HEK293 (cell line): Measurements from ENCODE around the gene C16orf82.
"Not testable (repeated sequence)": the region's sequence is repeated elsewhere in the genome, so short reads cannot be mapped to it uniquely, and the experiment has no call there.

Experiments used
- CTCF ChIA-PET: fragments of 350-600 bp; formaldehyde crosslinking; extraction: SDS; loops from one replicate; lab custom pipeline; 2021; ENCODE audit warnings: antibody characterized with exemption; lab: Yijun Ruan, JAX
- POLR2A ChIA-PET: fragments of 300-600 bp; formaldehyde crosslinking; extraction: SDS; loops from one replicate; lab custom pipeline; 2020; ENCODE audit warnings: antibody characterized with exemption, inconsistent platforms; lab: Yijun Ruan, JAX
- H3K27ac ChIP-seq: fragments of 200-500 bp; sonication (Bioruptor generic); 2 replicates; pipeline ENCODE4 v1.5.1; 2014; ENCODE audit warnings: low read depth, low read length, control low read depth, inconsistent platforms; ENCODE audit errors: extremely low read depth
- H3K36me3 ChIP-seq, 2 experiments: fragments of 200-500 bp in 1 of 2; sonication (Bioruptor generic) in 1 of 2; 1 replicate in 1 of 2; 2 replicates in 1 of 2; pipeline ENCODE4 v1.5.1; 2014 to 2017; ENCODE audit warnings: inconsistent platforms in 2 of 2, low read length in 2 of 2; ENCODE audit not compliant: control insufficient read depth in 2 of 2, insufficient read depth in 1 of 2
- H3K4me1 ChIP-seq: fragments of 200-500 bp; sonication (Bioruptor generic); 2 replicates; pipeline ENCODE4 v1.5.1; 2014; ENCODE audit warnings: mild to moderate bottlenecking, low read length, inconsistent platforms; ENCODE audit not compliant: control insufficient read depth, insufficient read depth
- H3K4me3 ChIP-seq: 2 replicates; pipeline ENCODE4 v1.5.1; 2011; ENCODE audit warnings: low read depth, mild to moderate bottlenecking, control low read depth, low read length, moderate library complexity
- H3K9me3 ChIP-seq: fragments of 200-500 bp; sonication (Bioruptor generic); 2 replicates; pipeline ENCODE4 v1.5.1; 2014; ENCODE audit warnings: low read depth, low read length, inconsistent platforms; ENCODE audit not compliant: control insufficient read depth, insufficient read depth
- BCL11A ChIP-seq: fragments of 450-650 bp; formaldehyde crosslinking; IDR thresholded peaks from 2 replicates; pipeline ENCODE4 v1.5.1; 2016; ENCODE audit warnings: low read depth, missing biosample characterization, missing genetic modification characterization
- HOXC10 ChIP-seq: sonication (generic); formaldehyde crosslinking; IDR thresholded peaks from 2 replicates; pipeline ENCODE4 v1.8.1; 2023; ENCODE audit warnings: mild to moderate bottlenecking, missing genetic modification reagents
- KLF16 ChIP-seq: fragments of 450-650 bp; formaldehyde crosslinking; IDR thresholded peaks from 2 replicates; pipeline ENCODE4 v1.5.1; 2017; ENCODE audit warnings: missing biosample characterization, missing genetic modification characterization
- KLF9 ChIP-seq: fragments of 450-650 bp; formaldehyde crosslinking; IDR thresholded peaks from 2 replicates; pipeline ENCODE4 v1.5.1; 2016; ENCODE audit warnings: missing biosample characterization, missing genetic modification characterization, low read depth
- MZF1 ChIP-seq: fragments of 450-650 bp; formaldehyde crosslinking; IDR thresholded peaks from 2 replicates; pipeline ENCODE4 v1.5.1; 2017; ENCODE audit warnings: missing biosample characterization, missing genetic modification characterization, borderline replicate concordance
- SALL2 ChIP-seq: fragments of 450-650 bp; formaldehyde crosslinking; IDR thresholded peaks from 2 replicates; pipeline ENCODE4 v1.5.0; 2017; ENCODE audit warnings: missing biosample characterization, mild to moderate bottlenecking, missing genetic modification characterization, borderline replicate concordance
- YY1 ChIP-seq: fragments of 450-650 bp; formaldehyde crosslinking; IDR thresholded peaks from 2 replicates; pipeline ENCODE4 v1.5.1; 2018; ENCODE audit warnings: missing biosample characterization, missing genetic modification characterization
- ZBTB17 ChIP-seq: fragments of 450-650 bp; formaldehyde crosslinking; IDR thresholded peaks from 2 replicates; pipeline ENCODE4 v1.5.1; 2016; ENCODE audit warnings: missing biosample characterization, missing genetic modification characterization
- ZFP41 ChIP-seq: fragments of 450-650 bp; formaldehyde crosslinking; IDR thresholded peaks from 2 replicates; pipeline ENCODE4 v1.5.1; 2016; ENCODE audit warnings: missing biosample characterization, missing genetic modification characterization, borderline replicate concordance
- ZNF132 ChIP-seq: fragments of 450-650 bp; formaldehyde crosslinking; IDR thresholded peaks from 2 replicates; pipeline ENCODE4 v1.5.1; 2017; ENCODE audit warnings: missing biosample characterization, missing genetic modification characterization, borderline replicate concordance
- ZNF221 ChIP-seq: fragments of 450-650 bp; formaldehyde crosslinking; IDR thresholded peaks from 2 replicates; pipeline ENCODE4 v1.5.1; 2017; ENCODE audit warnings: missing biosample characterization, missing genetic modification characterization, borderline replicate concordance
- ZNF274 ChIP-seq, 2 experiments: fragments of 200-500 bp in 1 of 2; fragments of 450-650 bp in 1 of 2; sonication (Bioruptor generic) in 1 of 2; formaldehyde crosslinking in 1 of 2; IDR thresholded peaks; 2 replicates each; pipeline versions ENCODE4 v1.5.1 to v1.6.1; 2014 to 2016; ENCODE audit warnings: borderline replicate concordance in 1 of 2, inconsistent platforms in 1 of 2, low read length in 1 of 2, missing biosample characterization in 1 of 2, missing genetic modification characterization in 1 of 2
- ZNF292 ChIP-seq: fragments of 450-650 bp; formaldehyde crosslinking; IDR thresholded peaks from 2 replicates; pipeline ENCODE4 v1.5.1; 2016; ENCODE audit warnings: low read depth, missing biosample characterization, missing genetic modification characterization, borderline replicate concordance
- ZNF311 ChIP-seq: fragments of 450-650 bp; formaldehyde crosslinking; IDR thresholded peaks from 2 replicates; pipeline ENCODE4 v1.5.1; 2017; ENCODE audit warnings: missing biosample characterization, missing genetic modification characterization, borderline replicate concordance
- ZNF341 ChIP-seq: fragments of 450-650 bp; formaldehyde crosslinking; IDR thresholded peaks from 2 replicates; pipeline ENCODE4; 2016; ENCODE audit warnings: low read depth, missing biosample characterization, missing genetic modification characterization
- ZNF404 ChIP-seq: fragments of 450-650 bp; formaldehyde crosslinking; IDR thresholded peaks from 2 replicates; pipeline ENCODE4 v1.5.1; 2017; ENCODE audit warnings: missing biosample characterization, missing genetic modification characterization
- ZNF426 ChIP-seq: fragments of 450-650 bp; formaldehyde crosslinking; IDR thresholded peaks from 2 replicates; pipeline ENCODE4 v1.5.1; 2017; ENCODE audit warnings: missing biosample characterization, missing genetic modification characterization, mild to moderate bottlenecking, inconsistent platforms, moderate library complexity
- ZNF514 ChIP-seq: fragments of 450-650 bp; formaldehyde crosslinking; IDR thresholded peaks from 2 replicates; pipeline ENCODE4 v1.5.1; 2016; ENCODE audit warnings: missing biosample characterization, missing genetic modification characterization
- ZNF555 ChIP-seq: fragments of 450-650 bp; formaldehyde crosslinking; conservative IDR thresholded peaks from 2 replicates; pipeline ENCODE4 v1.5.1; 2017; ENCODE audit warnings: missing biosample characterization, mild to moderate bottlenecking, missing genetic modification characterization, inconsistent platforms
- ZNF670 ChIP-seq: fragments of 450-650 bp; formaldehyde crosslinking; IDR thresholded peaks from 2 replicates; pipeline ENCODE4 v1.5.1; 2016; ENCODE audit warnings: missing biosample characterization, missing genetic modification characterization, low read depth
- ZNF707 ChIP-seq: fragments of 450-650 bp; formaldehyde crosslinking; IDR thresholded peaks from 2 replicates; pipeline ENCODE4 v1.5.1; 2016; ENCODE audit warnings: missing biosample characterization, missing genetic modification characterization
- ZNF76 ChIP-seq: fragments of 450-650 bp; formaldehyde crosslinking; IDR thresholded peaks from 2 replicates; pipeline ENCODE4; 2016; ENCODE audit warnings: low read depth, missing biosample characterization, missing genetic modification characterization, borderline replicate concordance
- ZXDB ChIP-seq: fragments of 450-650 bp; formaldehyde crosslinking; IDR thresholded peaks from 2 replicates; pipeline ENCODE4 v1.5.1; 2016; ENCODE audit warnings: missing biosample characterization, missing genetic modification characterization
- TF ChIP-seq, protein P1 (sequence below): fragments of 450-650 bp; formaldehyde crosslinking; IDR thresholded peaks from 2 replicates; pipeline ENCODE4 v1.5.1; 2016; ENCODE audit warnings: missing biosample characterization, missing genetic modification characterization
- TF ChIP-seq, protein P2 (sequence below): fragments of 450-650 bp; formaldehyde crosslinking; IDR thresholded peaks from 2 replicates; pipeline ENCODE4 v1.5.1; 2017; ENCODE audit warnings: missing biosample characterization, missing genetic modification characterization
- TF ChIP-seq, protein P3 (sequence below): fragments of 450-650 bp; formaldehyde crosslinking; optimal IDR thresholded peaks from 2 replicates; pipeline ENCODE3; 2016; ENCODE audit warnings: missing biosample characterization, mild to moderate bottlenecking, missing genetic modification characterization
- TF ChIP-seq, protein P4 (sequence below): fragments of 450-650 bp; formaldehyde crosslinking; IDR thresholded peaks from 2 replicates; pipeline ENCODE4 v1.5.1; 2016; ENCODE audit warnings: missing biosample characterization, missing genetic modification characterization

C16orf82 gene

DNA sequence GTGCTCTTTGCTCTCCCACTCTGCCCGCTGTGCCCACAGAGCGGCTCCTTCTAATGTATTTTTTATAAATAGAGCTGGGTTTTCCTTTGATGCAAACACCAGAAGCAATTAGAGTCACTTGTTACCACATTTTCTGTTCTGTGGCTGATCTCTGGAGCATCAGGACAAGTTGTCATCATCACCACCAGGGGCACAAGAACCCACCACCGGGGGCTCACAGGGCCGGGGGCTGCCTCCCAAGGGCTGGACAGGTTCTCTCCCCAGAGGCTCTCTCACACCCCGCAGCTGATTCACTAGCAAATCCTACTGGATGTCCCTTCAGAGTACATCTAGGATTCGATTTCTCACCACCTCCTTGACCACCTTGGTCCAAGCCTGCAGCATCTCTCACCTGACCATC lies 18.5 kb downstream of the C16orf82 start:
- TF ChIP-seq ZNF311 (tag by site-specific recombination) (no peak), ZNF132 (tag by site-specific recombination) (no peak), ZFP41 (tag by site-specific recombination) (no peak), MZF1 (no peak), ZNF555 (tag by site-specific recombination) (no peak), ZNF404 (tag by site-specific recombination) (no peak), ZNF670 (tag by site-specific recombination) (no peak), ZNF707 (tag by site-specific recombination) (no peak), KLF16 (no peak), ZNF341 (tag by site-specific recombination) (no peak), ZNF76 (tag by site-specific recombination) (no peak), ZNF221 (tag by site-specific recombination) (no peak), KLF9 (tag by site-specific recombination) (no peak), HOXC10 (CRISPR knock-in tag) (no peak), ZNF426 (no peak)
- TF ChIP-seq, protein P1, sequence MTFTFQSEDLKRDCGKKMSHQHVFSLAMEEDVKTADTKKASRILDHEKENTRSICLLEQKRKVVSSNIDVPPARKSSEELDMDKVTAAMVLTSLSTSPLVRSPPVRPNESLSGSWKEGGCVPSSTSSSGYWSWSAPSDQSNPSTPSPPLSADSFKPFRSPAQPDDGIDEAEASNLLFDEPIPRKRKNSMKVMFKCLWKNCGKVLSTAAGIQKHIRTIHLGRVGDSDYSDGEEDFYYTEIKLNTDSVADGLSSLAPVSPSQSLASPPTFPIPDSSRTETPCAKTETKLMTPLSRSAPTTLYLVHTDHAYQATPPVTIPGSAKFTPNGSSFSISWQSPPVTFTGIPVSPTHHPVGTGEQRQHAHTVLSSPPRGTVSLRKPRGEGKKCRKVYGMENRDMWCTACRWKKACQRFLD (tag by site-specific recombination): no peak
- TF ChIP-seq, protein P2, sequence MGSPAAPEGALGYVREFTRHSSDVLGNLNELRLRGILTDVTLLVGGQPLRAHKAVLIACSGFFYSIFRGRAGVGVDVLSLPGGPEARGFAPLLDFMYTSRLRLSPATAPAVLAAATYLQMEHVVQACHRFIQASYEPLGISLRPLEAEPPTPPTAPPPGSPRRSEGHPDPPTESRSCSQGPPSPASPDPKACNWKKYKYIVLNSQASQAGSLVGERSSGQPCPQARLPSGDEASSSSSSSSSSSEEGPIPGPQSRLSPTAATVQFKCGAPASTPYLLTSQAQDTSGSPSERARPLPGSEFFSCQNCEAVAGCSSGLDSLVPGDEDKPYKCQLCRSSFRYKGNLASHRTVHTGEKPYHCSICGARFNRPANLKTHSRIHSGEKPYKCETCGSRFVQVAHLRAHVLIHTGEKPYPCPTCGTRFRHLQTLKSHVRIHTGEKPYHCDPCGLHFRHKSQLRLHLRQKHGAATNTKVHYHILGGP: no peak
- ChIA-PET CTCF (interaction anchor here (0.7 kb wide), 1 partner anchor 768 kb away, joined by 3 read pairs; no protein-coding TSS in a partner anchor), POLR2A (no interaction called here)
- H3K36me3 ChIP-seq: no peaks in the 10 kb centered on the region
- no peak overlapping the region for H3K27ac ChIP-seq
- no peaks in the 10 kb centered on the region for H3K4me1 ChIP-seq
- no peaks in the 10 kb centered on the region for H3K9me3 ChIP-seq
- no peak overlapping the region for H3K4me3 ChIP-seq

DNA sequence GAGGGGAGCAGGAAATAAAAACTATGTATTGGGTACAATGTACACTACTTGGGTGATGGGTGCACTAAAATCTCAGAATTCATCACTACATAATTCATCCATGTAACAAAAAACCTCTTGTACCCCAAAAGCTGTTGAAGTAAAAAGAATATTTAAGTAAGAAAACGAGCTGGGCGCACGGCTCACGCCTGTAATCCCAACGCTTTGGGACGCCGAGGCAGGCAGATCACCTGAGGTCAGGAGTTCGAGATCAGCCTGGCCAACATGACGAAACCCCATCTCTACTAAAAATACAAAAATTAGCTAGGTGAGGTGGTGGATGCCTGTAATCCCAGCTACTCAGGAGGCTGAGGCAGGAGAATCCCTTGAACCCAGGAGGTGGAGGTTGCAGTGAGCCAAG lies 19.3 kb downstream of the C16orf82 start:
- H3K4me3 ChIP-seq, H3K36me3 ChIP-seq, H3K9me3 ChIP-seq, CTCF ChIA-PET, H3K4me1 ChIP-seq, H3K27ac ChIP-seq, POLR2A ChIA-PET: not testable (repeated sequence)

DNA sequence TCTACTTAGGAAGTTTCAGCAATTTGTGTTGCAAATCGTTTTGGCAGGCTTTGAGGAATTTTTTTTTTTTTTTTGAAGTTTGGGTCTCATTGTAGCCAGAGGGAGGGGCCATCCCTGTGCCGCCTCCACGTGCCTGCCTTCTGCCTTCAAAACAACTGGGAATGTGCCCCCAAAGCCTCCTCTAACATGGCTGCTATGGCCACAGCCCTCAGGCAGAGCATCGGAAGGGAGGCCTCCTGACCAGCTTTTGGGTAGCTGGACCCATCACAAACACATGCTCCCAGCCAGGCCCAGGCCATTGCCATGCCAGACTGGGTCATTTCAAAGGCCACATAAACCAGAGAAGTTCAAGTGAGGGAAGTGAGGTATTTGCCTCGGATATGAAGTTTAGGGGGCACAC lies 21.5 kb downstream of the C16orf82 start:
- H3K27ac ChIP-seq: no peak overlapping the region
- no peak overlapping the region for H3K4me3 ChIP-seq
- no peaks in the 10 kb centered on the region for H3K9me3 ChIP-seq
- ChIA-PET POLR2A (no interaction called here), CTCF (no interaction called here)
- H3K36me3 ChIP-seq: no peaks in the 10 kb centered on the region
- H3K4me1 ChIP-seq: no peaks in the 10 kb centered on the region
- no peak for TF ChIP-seq ZNF404 (tag by site-specific recombination)
- no peak for TF ChIP-seq ZNF274 (IDR thresholded peaks at IDR 0.05; ENCODE audit: low read length)
- TF ChIP-seq ZNF274 (tag by site-specific recombination; IDR thresholded peaks at IDR 0.05; ENCODE audit: borderline replicate concordance): no peak
- TF ChIP-seq ZNF76 (tag by site-specific recombination): no peak
- no peak for TF ChIP-seq ZXDB (tag by site-specific recombination)
- TF ChIP-seq ZNF311 (tag by site-specific recombination): no peak
- no peak for TF ChIP-seq ZNF514
- TF ChIP-seq, protein P3, sequence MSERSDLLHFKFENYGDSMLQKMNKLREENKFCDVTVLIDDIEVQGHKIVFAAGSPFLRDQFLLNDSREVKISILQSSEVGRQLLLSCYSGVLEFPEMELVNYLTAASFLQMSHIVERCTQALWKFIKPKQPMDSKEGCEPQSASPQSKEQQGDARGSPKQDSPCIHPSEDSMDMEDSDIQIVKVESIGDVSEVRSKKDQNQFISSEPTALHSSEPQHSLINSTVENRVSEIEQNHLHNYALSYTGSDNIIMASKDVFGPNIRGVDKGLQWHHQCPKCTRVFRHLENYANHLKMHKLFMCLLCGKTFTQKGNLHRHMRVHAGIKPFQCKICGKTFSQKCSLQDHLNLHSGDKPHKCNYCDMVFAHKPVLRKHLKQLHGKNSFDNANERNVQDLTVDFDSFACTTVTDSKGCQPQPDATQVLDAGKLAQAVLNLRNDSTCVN (tag by site-specific recombination): no peak
- TF ChIP-seq ZNF292 (tag by site-specific recombination): no peak
- TF ChIP-seq BCL11A: no peak
- TF ChIP-seq ZBTB17 (tag by site-specific recombination): no peak
- no peak for TF ChIP-seq SALL2
- no peak for TF ChIP-seq YY1 (tag by site-specific recombination)
- TF ChIP-seq, protein P4, sequence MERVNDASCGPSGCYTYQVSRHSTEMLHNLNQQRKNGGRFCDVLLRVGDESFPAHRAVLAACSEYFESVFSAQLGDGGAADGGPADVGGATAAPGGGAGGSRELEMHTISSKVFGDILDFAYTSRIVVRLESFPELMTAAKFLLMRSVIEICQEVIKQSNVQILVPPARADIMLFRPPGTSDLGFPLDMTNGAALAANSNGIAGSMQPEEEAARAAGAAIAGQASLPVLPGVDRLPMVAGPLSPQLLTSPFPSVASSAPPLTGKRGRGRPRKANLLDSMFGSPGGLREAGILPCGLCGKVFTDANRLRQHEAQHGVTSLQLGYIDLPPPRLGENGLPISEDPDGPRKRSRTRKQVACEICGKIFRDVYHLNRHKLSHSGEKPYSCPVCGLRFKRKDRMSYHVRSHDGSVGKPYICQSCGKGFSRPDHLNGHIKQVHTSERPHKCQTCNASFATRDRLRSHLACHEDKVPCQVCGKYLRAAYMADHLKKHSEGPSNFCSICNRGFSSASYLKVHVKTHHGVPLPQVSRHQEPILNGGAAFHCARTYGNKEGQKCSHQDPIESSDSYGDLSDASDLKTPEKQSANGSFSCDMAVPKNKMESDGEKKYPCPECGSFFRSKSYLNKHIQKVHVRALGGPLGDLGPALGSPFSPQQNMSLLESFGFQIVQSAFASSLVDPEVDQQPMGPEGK (tag by site-specific recombination): no peak
